Fibroblast of lung (primary cell): ENCODE data around the gene NPHP4. TPM values are rescaled to one million over a fixed set of nuclear protein-coding genes. Genes with fewer than 3 reads are reported as not detected.

Source experiments
- DNase-seq, 2 donors: peaks; one replicate each; pipeline versions ENCODE4 v3.0.0 to v3.0.0-alpha.2; 2010; ENCODE audit warnings: low read depth in 2 of 2
- H2AFZ ChIP-seq: 2 replicates; pipeline ENCODE4 v1.5.1; 2012; ENCODE audit warnings: low read length, control low read depth, inconsistent platforms
- H3K27ac ChIP-seq: 2 replicates; pipeline ENCODE4 v1.5.1; 2011; ENCODE audit warnings: low read length, control low read depth; ENCODE audit not compliant: insufficient read depth
- H3K27me3 ChIP-seq: 2 replicates; pipeline ENCODE4 v1.5.1; 2011; ENCODE audit warnings: mild to moderate bottlenecking, low read length; ENCODE audit not compliant: control insufficient read depth, insufficient read depth
- H3K36me3 ChIP-seq: 2 replicates; pipeline ENCODE4 v1.5.1; 2011; ENCODE audit warnings: low read length; ENCODE audit not compliant: control insufficient read depth, insufficient read depth
- H3K4me1 ChIP-seq: 2 replicates; pipeline ENCODE4 v1.5.1; 2011; ENCODE audit warnings: low read length; ENCODE audit not compliant: control insufficient read depth, insufficient read depth; ENCODE audit errors: extremely low read depth
- H3K4me2 ChIP-seq: 2 replicates; pipeline ENCODE4 v1.5.1; 2011; ENCODE audit warnings: low read length, control low read depth; ENCODE audit not compliant: insufficient read depth; ENCODE audit errors: extremely low read depth
- H3K4me3 ChIP-seq, 4 experiments: fragments of 200-600 bp in 1 of 4; sonication (generic) in 1 of 4; replicated peaks in 1 of 4; 2 replicates each; pipeline ENCODE4 v1.5.1; 2011 to 2016; ENCODE audit warnings: low read length in 4 of 4, low read depth in 3 of 4, mild to moderate bottlenecking in 3 of 4, control low read depth in 2 of 4, inconsistent platforms in 1 of 4, mixed read lengths in 1 of 4; ENCODE audit not compliant: insufficient read depth in 1 of 4; ENCODE audit errors: control extremely low read depth in 1 of 4
- H3K79me2 ChIP-seq: 2 replicates; pipeline ENCODE4 v1.5.1; 2012; ENCODE audit warnings: mild to moderate bottlenecking, low read length, inconsistent platforms; ENCODE audit not compliant: control insufficient read depth, insufficient read depth
- H3K9ac ChIP-seq: 2 replicates; pipeline ENCODE4 v1.5.1; 2011; ENCODE audit warnings: mild to moderate bottlenecking, low read length, control low read depth; ENCODE audit not compliant: insufficient read depth
- H3K9me3 ChIP-seq: 2 replicates; pipeline ENCODE4 v1.5.1; 2012; ENCODE audit warnings: low read depth, low read length; ENCODE audit not compliant: control insufficient read depth, insufficient read depth
- H4K20me1 ChIP-seq: 2 replicates; pipeline ENCODE4 v1.5.1; 2011; ENCODE audit warnings: low read length; ENCODE audit not compliant: control insufficient read depth, insufficient read depth; ENCODE audit errors: extremely low read depth
- CTCF ChIP-seq, 2 donors: IDR thresholded peaks in 1 of 2; conservative IDR thresholded peaks in 1 of 2; 1 replicate in 1 of 2; 2 replicates in 1 of 2; pipeline ENCODE4 v1.5.1; 2011 to 2012; ENCODE audit warnings: low read length in 2 of 2, control low read depth in 1 of 2, inconsistent platforms in 1 of 2, low read depth in 1 of 2, mild to moderate bottlenecking in 1 of 2
- EZH2 ChIP-seq: IDR thresholded peaks from 2 replicates; pipeline ENCODE4 v1.5.1; 2012; ENCODE audit warnings: low read length, control low read depth, mild to moderate bottlenecking; ENCODE audit errors: missing control alignments
- polyA plus RNA-seq, 2 donors: library from polyadenylated mRNA; depleted of rRNA in 1 of 2; stranded (reverse) in 1 of 2; unstranded in 1 of 2; fragments of >200 nt; gene quantifications; 2 replicates each; pipeline ENCODE4 v1.2.1, GENCODE V29; 2011 to 2012; ENCODE audit warnings: missing spikeins in 1 of 2
- total RNA-seq: library from RNA; depleted of rRNA; stranded (reverse); fragments of >200 nt; gene quantifications from 2 replicates; pipeline ENCODE4 v1.2.1, GENCODE V29; 2014

The NPHP4 gene
- total and polyA plus RNA-seq, 2 donors (not counting 1 experiment from before 2014, with no cell fraction given), result 1.5 to 4.0 TPM

- Histone ChIP-seq H4K20me1 (no peaks in the 10 kb centered on the region), H3K36me3 (no peaks in the 10 kb centered on the region), H3K79me2 (no peaks in the 10 kb centered on the region), H3K4me2 (no peak overlapping the region), H3K9me3 (no peaks in the 10 kb centered on the region), H2AFZ (no peak overlapping the region), H3K9ac (no peak overlapping the region), H3K4me1 (no peaks in the 10 kb centered on the region), H3K27ac (no peak overlapping the region), H3K27me3 (no peaks in the 10 kb centered on the region), H3K4me3 (no peak overlapping the region)
- TF ChIP-seq EZH2, result no peak
- TF ChIP-seq CTCF (conservative IDR thresholded peaks at IDR 0.05 in 1 of 2, IDR thresholded peaks at IDR 0.05 in 1 of 2; ENCODE audit: low read depth in 1 of 2, low read length in 2 of 2), result no peak
- no peak for DNase-seq
Measured at GRCh38 chr1:5954964-5955363, 37.3 kb downstream of the NPHP4 start.

GRCh38 chr1:5953386-5953785 is 38.8 kb downstream of the NPHP4 start:
- Histone ChIP-seq H3K9me3 (no peaks in the 10 kb centered on the region), H3K4me3 (no peak overlapping the region), H2AFZ (no peak overlapping the region), H3K36me3 (no peaks in the 10 kb centered on the region), H3K79me2 (no peaks in the 10 kb centered on the region), H3K27me3 (no peaks in the 10 kb centered on the region), H3K27ac (no peak overlapping the region), H3K9ac (no peak overlapping the region), H4K20me1 (no peaks in the 10 kb centered on the region), H3K4me1 (no peaks in the 10 kb centered on the region), H3K4me2 (no peak overlapping the region)
- no peak for DNase-seq
- TF ChIP-seq CTCF (conservative IDR thresholded peaks at IDR 0.05 in 1 of 2, IDR thresholded peaks at IDR 0.05 in 1 of 2; ENCODE audit: low read depth in 1 of 2, low read length in 2 of 2) (no peak), EZH2 (no peak)

GRCh38 chr1:5951846-5952410 is 40.3 kb downstream of the NPHP4 start:
- no peaks in the 10 kb centered on the region for H3K4me1 ChIP-seq
- H3K4me3 ChIP-seq, result no peak overlapping the region
- no peaks in the 10 kb centered on the region for H4K20me1 ChIP-seq
- H3K9ac ChIP-seq, result no peak overlapping the region
- no peak overlapping the region for H3K27ac ChIP-seq
- H3K36me3 ChIP-seq, result no peaks in the 10 kb centered on the region
- TF ChIP-seq EZH2, result no peak
- no peak for TF ChIP-seq CTCF (conservative IDR thresholded peaks at IDR 0.05 in 1 of 2, IDR thresholded peaks at IDR 0.05 in 1 of 2; ENCODE audit: low read depth in 1 of 2, low read length in 2 of 2)
- no peaks in the 10 kb centered on the region for H3K27me3 ChIP-seq
- no peak overlapping the region for H2AFZ ChIP-seq
- no peaks in the 10 kb centered on the region for H3K9me3 ChIP-seq
- DNase-seq, result no peak
- no peaks in the 10 kb centered on the region for H3K79me2 ChIP-seq
- no peak overlapping the region for H3K4me2 ChIP-seq
